Testis (tissue), 3 donors: ENCODE data around the gene MTMR3. TPM values are rescaled to one million over a fixed set of nuclear protein-coding genes. Genes with fewer than 3 reads are reported as not detected.

Experiments
- DNase-seq: peaks from one replicate; pipeline ENCODE4 v3.0.0-alpha.2; 2019
- H3K27ac ChIP-seq, 2 donors: fragments of 200-600 bp; sonication (generic); one replicate each; pipeline ENCODE4 v1.5.1; 2019
- H3K27me3 ChIP-seq: fragments of 200-600 bp; sonication (generic); one replicate; pipeline ENCODE4 v1.5.1; 2019
- H3K36me3 ChIP-seq: fragments of 200-600 bp; sonication (generic); one replicate; pipeline ENCODE4 v1.5.1; 2017; ENCODE audit warnings: low read depth; ENCODE audit errors: missing control alignments
- H3K4me1 ChIP-seq: fragments of 200-600 bp; sonication (generic); one replicate; pipeline ENCODE4 v1.5.1; 2019
- H3K4me3 ChIP-seq, 2 donors: fragments of 200-600 bp; sonication (generic); one replicate each; pipeline ENCODE4 v1.5.1; 2017 to 2019
- H3K9me3 ChIP-seq: fragments of 200-600 bp; sonication (generic); one replicate; pipeline ENCODE4 v1.5.1; 2017
- POLR2A ChIP-seq: fragments of 450-650 bp; IDR thresholded peaks from one replicate; pipeline ENCODE4 v1.6.1; 2017; ENCODE audit warnings: antibody characterized with exemption, mild to moderate bottlenecking, moderate library complexity
- WGBS, 2 donors: methylation state at CpG; one replicate each; pipeline ENCODE4 v1.1.5; 2018; 5-methylcytosine and 5-hydroxymethylcytosine counted together
- intact Hi-C: fragments of 100-400 bp; cut with DNase I; formaldehyde crosslinking; loops from one replicate; pipeline ENCODE4 v1.15.1; 2023; ENCODE audit warnings: low total_unique reads
- polyA plus RNA-seq: library from polyadenylated mRNA; stranded (reverse); fragments of 350-450 nt; fragmentation: Illumina TruSeq; extraction: RNeasy Lipid Tissue Mini Kit (QIAGEN cat#74804); gene quantifications from one replicate; pipeline ENCODE4 v1.2.3, GENCODE V29; 2014; ENCODE audit warnings: low read depth, low replicate concordance; ENCODE audit not compliant: insufficient read depth
- total RNA-seq, 2 donors: library from RNA; depleted of rRNA; stranded (reverse); fragments of >200 nt; gene quantifications; one replicate each; pipeline ENCODE4 v1.2.3, GENCODE V29; 2016
- TF ChIP-seq, protein P1 (sequence below), 3 experiments: fragments of 450-650 bp in 2 of 3; fragments of 200-600 bp in 1 of 3; sonication (generic) in 1 of 3; IDR thresholded peaks; one replicate each; pipeline ENCODE4 v1.5.1; 2016 to 2019; ENCODE audit warnings: antibody characterized with exemption in 3 of 3, mild to moderate bottlenecking in 2 of 3, moderate library complexity in 1 of 3

MTMR3 gene
- total and polyA plus RNA-seq, 3 donors from 2014 or later: 75.2 to 137 (median 130) TPM

DNA sequence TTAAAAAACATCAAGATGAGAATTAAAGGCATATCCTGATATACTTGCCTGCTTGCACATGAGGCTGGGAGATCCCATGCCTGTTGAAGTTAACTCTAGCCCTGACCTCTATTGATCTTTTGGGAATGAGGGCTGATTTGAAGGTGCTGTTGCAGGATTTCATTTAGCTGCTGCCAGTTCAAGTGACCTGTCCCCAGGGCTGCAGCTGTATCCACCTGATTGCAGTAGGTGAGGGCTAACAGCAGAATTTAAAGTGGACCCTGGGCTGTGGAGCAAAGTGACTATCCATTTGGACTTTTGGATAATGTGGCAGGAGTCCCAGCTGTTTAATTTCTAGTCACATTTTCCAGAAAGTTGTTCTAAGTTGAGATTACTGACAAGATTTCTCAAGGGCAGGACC is 146.5 kb downstream of the MTMR3 start:
- Histone ChIP-seq H3K27ac (no peak overlapping the region), H3K4me1 (no peaks in the 10 kb centered on the region), H3K36me3 (no peaks in the 10 kb centered on the region), H3K4me3 (no peak overlapping the region), H3K27me3 (no peaks in the 10 kb centered on the region), H3K9me3 (no peaks in the 10 kb centered on the region)
- TF ChIP-seq, protein P1, sequence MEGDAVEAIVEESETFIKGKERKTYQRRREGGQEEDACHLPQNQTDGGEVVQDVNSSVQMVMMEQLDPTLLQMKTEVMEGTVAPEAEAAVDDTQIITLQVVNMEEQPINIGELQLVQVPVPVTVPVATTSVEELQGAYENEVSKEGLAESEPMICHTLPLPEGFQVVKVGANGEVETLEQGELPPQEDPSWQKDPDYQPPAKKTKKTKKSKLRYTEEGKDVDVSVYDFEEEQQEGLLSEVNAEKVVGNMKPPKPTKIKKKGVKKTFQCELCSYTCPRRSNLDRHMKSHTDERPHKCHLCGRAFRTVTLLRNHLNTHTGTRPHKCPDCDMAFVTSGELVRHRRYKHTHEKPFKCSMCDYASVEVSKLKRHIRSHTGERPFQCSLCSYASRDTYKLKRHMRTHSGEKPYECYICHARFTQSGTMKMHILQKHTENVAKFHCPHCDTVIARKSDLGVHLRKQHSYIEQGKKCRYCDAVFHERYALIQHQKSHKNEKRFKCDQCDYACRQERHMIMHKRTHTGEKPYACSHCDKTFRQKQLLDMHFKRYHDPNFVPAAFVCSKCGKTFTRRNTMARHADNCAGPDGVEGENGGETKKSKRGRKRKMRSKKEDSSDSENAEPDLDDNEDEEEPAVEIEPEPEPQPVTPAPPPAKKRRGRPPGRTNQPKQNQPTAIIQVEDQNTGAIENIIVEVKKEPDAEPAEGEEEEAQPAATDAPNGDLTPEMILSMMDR (IDR thresholded peaks at IDR 0.05): no peak
- no peak for TF ChIP-seq POLR2A
- no peak for DNase-seq
- intact Hi-C loops: no loop called here

DNA sequence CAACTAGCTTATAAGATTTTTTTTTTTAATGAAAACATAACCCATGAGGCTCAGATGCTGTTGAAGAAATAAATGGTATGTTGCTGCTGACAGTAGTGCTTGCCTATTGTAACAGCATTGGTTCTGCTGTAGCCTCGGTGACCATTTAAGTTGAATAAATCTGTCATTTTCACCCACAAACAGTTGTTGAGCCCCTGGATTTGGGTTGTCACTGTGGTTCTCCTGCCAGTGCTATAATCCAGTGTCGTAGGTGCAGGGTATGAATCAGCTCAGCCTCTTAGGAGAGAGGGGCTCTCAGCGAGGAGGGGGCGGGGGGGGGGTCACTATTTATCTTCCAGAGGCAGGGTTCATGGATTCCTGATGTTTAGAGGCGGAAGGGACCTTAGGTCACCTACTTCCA is 147.4 kb downstream of the MTMR3 start:
- no peak for DNase-seq
- Histone ChIP-seq H3K27me3 (no peaks in the 10 kb centered on the region), H3K36me3 (no peaks in the 10 kb centered on the region)

DNA sequence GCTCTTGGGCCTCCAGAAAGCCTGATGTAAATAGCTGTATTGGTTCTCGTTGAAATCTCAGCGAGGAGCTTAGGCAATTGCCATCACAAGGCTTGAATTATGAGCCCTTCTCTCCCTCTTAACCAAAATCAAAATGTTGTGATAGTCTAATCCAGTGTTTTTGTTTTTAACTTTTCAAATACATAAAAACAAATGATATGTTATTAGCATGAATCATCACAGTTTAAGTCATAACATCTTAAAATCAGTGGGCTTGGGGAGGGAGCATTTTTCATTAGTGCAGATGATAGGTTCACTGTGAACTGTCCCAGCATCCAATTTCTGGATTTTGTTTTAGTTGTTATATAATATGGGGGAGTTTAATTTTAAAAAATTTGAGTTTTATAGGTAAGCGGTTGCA is 148.4 kb downstream of the MTMR3 start:
- intact Hi-C loops: no loop called here
- Histone ChIP-seq H3K27me3 (no peaks in the 10 kb centered on the region), H3K4me1 (no peaks in the 10 kb centered on the region), H3K9me3 (no peaks in the 10 kb centered on the region), H3K27ac (no peak overlapping the region), H3K36me3 (no peaks in the 10 kb centered on the region), H3K4me3 (no peak overlapping the region)
- DNase-seq: no peak
- 93 to 94% methylated on average over 3 of the region's 3 CpGs for WGBS, 2 donors
- TF ChIP-seq POLR2A: no peak
- TF ChIP-seq, protein P1 (IDR thresholded peaks at IDR 0.05): no peak

More for the DNA sequence above, 147.4 kb downstream of the MTMR3 start:
- Histone ChIP-seq H3K4me1 (no peaks in the 10 kb centered on the region), H3K27ac (no peak overlapping the region), H3K4me3 (no peak overlapping the region), H3K9me3 (no peaks in the 10 kb centered on the region)
- WGBS, 2 donors: 88 to 91% methylated on average over 5 of the region's 5 CpGs
- TF ChIP-seq, protein P1 (IDR thresholded peaks at IDR 0.05): no peak
- TF ChIP-seq POLR2A: no peak
- intact Hi-C loops: no loop called here

DNA sequence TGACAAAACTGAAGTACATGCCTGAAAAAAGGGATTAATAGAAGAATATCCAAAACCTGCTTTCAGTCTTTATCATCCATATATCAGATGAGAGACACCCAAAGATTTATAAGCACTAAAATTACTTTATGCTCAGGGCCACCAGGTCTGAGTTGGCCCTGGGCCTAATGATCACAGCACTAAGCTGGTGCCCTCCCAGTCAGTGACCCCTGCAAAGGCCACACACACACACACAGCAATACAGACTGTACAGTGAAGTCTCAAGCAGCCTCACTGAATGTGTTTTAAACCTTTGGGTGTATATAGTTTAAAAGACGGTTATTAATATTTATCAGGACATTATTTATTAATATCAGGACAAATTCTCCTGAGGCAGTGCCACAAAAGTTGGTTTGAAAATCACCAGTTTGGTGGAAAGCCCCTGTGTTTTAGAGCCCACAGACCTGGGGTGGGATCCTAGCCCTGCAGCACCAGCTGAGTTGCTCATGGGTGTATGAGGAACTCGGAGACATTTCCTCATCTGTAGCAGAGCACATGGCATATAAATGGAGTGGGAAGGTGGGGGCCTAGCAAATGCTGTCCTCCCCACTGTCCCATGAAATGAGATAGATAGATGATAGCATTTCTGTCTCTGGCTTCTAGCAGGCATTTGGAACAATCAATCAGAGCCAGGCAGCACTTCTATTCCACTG is 148.9 kb downstream of the MTMR3 start:
- Histone ChIP-seq H3K4me3 (no peak overlapping the region), H3K27ac (no peak overlapping the region), H3K36me3 (no peaks in the 10 kb centered on the region), H3K9me3 (no peaks in the 10 kb centered on the region), H3K4me1 (no peaks in the 10 kb centered on the region), H3K27me3 (no peaks in the 10 kb centered on the region)
- WGBS, 2 donors: 74 to 76% methylated on average over 2 of the region's 2 CpGs
- intact Hi-C loops: no loop called here
- TF ChIP-seq, protein P1 (IDR thresholded peaks at IDR 0.05): no peak
- TF ChIP-seq POLR2A: no peak
- DNase-seq: no peak

DNA sequence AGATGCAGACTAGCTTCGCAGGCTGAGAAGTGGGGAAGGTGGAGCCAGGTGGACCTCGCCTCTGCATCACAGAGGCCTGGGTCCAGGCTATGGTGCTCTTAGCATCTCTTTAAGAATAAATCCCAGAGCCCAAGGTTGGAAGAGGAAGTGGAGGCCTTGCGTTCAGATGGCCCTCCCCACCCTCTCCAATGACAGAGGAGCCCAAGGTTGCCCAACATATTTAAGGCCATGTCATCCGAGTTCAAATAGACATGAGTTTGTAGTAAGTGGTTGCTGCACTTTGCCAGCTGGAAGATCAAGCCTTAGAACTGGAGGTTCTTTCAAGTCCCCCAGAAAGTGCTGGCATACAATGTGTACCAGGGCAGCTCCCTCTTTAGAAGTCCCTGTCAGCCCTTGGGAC is 150.2 kb downstream of the MTMR3 start:
- no peaks in the 10 kb centered on the region for H3K9me3 ChIP-seq
- no peaks in the 10 kb centered on the region for H3K27me3 ChIP-seq
- intact Hi-C loops: no loop called here
- no peak for TF ChIP-seq POLR2A
- TF ChIP-seq, protein P1 (IDR thresholded peaks at IDR 0.05): no peak
- H3K4me3 ChIP-seq: no peak overlapping the region
- WGBS, 2 donors: 69 to 75% methylated on average over 4 of the region's 4 CpGs
- H3K27ac ChIP-seq: no peak overlapping the region
- H3K4me1 ChIP-seq: no peaks in the 10 kb centered on the region
- no peak for DNase-seq
- H3K36me3 ChIP-seq: no peaks in the 10 kb centered on the region
